H1 (cell line): ENCODE results near the gene NFAM1. TPM values are rescaled to one million over a fixed set of nuclear protein-coding genes. Genes with fewer than 3 reads are reported as not detected.

Source experiments
- KDM5A ChIP-seq: fragments of 200-600 bp; IDR thresholded peaks from 2 replicates; pipeline ENCODE4 v1.7.1; 2012; ENCODE audit warnings: mild to moderate bottlenecking, low read length, inconsistent platforms, mixed read lengths
- POLR2A ChIP-seq, 2 experiments: IDR thresholded peaks; 1 replicate in 1 of 2; 2 replicates in 1 of 2; pipeline ENCODE4 v1.6.1; 2011; ENCODE audit warnings: low read depth in 2 of 2, low read length in 2 of 2, mild to moderate bottlenecking in 2 of 2; ENCODE audit errors: control extremely low read depth in 1 of 2
- SIN3A ChIP-seq, 2 experiments: IDR thresholded peaks in 1 of 2; conservative IDR thresholded peaks in 1 of 2; 2 replicates each; pipeline ENCODE4 v1.6.1; 2011 to 2012; ENCODE audit warnings: low read length in 2 of 2, improper control_type of control experiment in 1 of 2, low read depth in 1 of 2, mild to moderate bottlenecking in 1 of 2
- polyA plus RNA-seq, 7 experiments: library from polyadenylated mRNA; depleted of rRNA in 3 of 7; stranded (reverse) in 5 of 7; unstranded in 2 of 7; fragments of >200 nt in 5 of 7; fragments of 200-250 nt in 2 of 7; gene quantifications; 1 replicate in 5 of 7; 2 replicates in 1 of 7; 4 replicates in 1 of 7; pipeline versions ENCODE4 v1.2.1 to v1.2.3, GENCODE V29; 2011 to 2013; ENCODE audit warnings: missing spikeins in 2 of 7, mixed read lengths in 2 of 7
- total RNA-seq: library from RNA; stranded (reverse); fragmentation: NEBNext Ultra II Directional; extraction: Animal tissue kit (Norgen Biotek cat#: 25700); gene quantifications from 2 replicates; pipeline ENCODE4 v1.2.1, GENCODE V29; 2021
- TF ChIP-seq, protein P1 (sequence below), 3 experiments: IDR thresholded peaks; 1 replicate in 2 of 3; 2 replicates in 1 of 3; pipeline versions ENCODE4 v1.5.1 to v1.6.1; 2011; ENCODE audit warnings: low read length in 3 of 3, mild to moderate bottlenecking in 3 of 3, inconsistent platforms in 2 of 3, low read depth in 1 of 3, moderate library complexity in 1 of 3; ENCODE audit not compliant: insufficient read depth in 1 of 3; ENCODE audit errors: control extremely low read depth in 1 of 3
- TF ChIP-seq, protein P2 (sequence below): fragments of 300-600 bp; sonication (generic); IDR thresholded peaks from 2 replicates; pipeline ENCODE4 v1.7.1; 2012; ENCODE audit warnings: low read length, moderate library complexity, mild to moderate bottlenecking, inconsistent platforms; ENCODE audit not compliant: insufficient replicate concordance
- TF ChIP-seq, protein P3 (sequence below): IDR thresholded peaks from 2 replicates; pipeline ENCODE4 v1.6.1; 2012; ENCODE audit warnings: inconsistent platforms

The NFAM1 gene
- total and polyA plus RNA-seq, 2 of the 8 experiments (the other 6 are each of a cell fraction or from before 2014, with no cell fraction given), result 0.62 to 0.73 TPM

DNA sequence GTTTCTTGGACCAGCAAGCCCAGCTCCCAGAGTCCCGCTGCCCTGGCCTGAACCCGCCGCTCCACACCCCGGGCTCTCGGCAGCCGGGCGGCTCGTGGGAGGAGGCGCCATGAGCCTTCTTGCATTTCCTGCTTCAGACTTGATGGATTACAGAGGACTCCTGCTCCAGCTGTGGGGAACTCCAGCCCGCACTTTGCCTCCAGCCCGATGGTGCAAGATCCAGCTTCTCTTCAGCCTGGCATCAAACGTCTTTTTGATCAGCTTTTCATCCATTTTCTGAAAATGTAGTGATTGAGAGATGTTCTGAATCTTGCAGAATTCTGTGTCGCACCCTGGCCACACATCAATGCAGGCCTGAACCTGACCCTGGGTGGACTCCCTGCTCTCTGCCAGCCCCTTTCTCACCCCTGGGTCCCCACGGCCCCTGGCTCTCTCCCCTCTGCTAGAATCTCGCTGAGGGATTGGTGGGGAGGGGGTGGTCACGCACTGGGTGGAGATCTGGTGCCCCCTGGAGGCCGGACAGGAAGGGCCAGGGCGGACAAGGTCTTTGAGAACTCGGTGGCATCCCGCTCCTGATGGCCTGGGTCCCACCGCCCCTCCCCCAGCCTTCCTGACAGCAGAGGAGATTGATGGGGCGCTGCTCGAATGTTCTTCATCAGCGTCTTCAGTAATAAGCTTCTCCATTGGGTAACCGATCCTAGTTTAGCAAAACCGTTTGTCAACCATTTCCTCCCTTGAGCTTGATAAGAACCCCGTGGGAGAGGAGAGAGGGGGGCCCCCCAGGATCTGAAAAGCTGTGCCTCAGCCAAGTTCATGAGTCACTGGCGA lies 12.1 kb upstream of the NFAM1 start (continued):
- TF ChIP-seq, protein P1, sequence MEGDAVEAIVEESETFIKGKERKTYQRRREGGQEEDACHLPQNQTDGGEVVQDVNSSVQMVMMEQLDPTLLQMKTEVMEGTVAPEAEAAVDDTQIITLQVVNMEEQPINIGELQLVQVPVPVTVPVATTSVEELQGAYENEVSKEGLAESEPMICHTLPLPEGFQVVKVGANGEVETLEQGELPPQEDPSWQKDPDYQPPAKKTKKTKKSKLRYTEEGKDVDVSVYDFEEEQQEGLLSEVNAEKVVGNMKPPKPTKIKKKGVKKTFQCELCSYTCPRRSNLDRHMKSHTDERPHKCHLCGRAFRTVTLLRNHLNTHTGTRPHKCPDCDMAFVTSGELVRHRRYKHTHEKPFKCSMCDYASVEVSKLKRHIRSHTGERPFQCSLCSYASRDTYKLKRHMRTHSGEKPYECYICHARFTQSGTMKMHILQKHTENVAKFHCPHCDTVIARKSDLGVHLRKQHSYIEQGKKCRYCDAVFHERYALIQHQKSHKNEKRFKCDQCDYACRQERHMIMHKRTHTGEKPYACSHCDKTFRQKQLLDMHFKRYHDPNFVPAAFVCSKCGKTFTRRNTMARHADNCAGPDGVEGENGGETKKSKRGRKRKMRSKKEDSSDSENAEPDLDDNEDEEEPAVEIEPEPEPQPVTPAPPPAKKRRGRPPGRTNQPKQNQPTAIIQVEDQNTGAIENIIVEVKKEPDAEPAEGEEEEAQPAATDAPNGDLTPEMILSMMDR (IDR thresholded peaks at IDR 0.05; ENCODE audit: control extremely low read depth in 1 of 3, insufficient read depth in 1 of 3, low read depth in 1 of 3, low read length in 3 of 3), result peak; percentile 88 to 91 (median 91)
- TF ChIP-seq POLR2A (IDR thresholded peaks at IDR 0.05; ENCODE audit: control extremely low read depth in 1 of 2, low read depth in 2 of 2, low read length in 2 of 2) (no peak), SIN3A (conservative IDR thresholded peaks at IDR 0.05 in 1 of 2, IDR thresholded peaks at IDR 0.05 in 1 of 2; ENCODE audit: low read depth in 1 of 2, low read length in 2 of 2) (peak in 1 of 2 experiments; percentile 35; a peak in 1 of 4 replicates), KDM5A (no peak)
- TF ChIP-seq, protein P2, sequence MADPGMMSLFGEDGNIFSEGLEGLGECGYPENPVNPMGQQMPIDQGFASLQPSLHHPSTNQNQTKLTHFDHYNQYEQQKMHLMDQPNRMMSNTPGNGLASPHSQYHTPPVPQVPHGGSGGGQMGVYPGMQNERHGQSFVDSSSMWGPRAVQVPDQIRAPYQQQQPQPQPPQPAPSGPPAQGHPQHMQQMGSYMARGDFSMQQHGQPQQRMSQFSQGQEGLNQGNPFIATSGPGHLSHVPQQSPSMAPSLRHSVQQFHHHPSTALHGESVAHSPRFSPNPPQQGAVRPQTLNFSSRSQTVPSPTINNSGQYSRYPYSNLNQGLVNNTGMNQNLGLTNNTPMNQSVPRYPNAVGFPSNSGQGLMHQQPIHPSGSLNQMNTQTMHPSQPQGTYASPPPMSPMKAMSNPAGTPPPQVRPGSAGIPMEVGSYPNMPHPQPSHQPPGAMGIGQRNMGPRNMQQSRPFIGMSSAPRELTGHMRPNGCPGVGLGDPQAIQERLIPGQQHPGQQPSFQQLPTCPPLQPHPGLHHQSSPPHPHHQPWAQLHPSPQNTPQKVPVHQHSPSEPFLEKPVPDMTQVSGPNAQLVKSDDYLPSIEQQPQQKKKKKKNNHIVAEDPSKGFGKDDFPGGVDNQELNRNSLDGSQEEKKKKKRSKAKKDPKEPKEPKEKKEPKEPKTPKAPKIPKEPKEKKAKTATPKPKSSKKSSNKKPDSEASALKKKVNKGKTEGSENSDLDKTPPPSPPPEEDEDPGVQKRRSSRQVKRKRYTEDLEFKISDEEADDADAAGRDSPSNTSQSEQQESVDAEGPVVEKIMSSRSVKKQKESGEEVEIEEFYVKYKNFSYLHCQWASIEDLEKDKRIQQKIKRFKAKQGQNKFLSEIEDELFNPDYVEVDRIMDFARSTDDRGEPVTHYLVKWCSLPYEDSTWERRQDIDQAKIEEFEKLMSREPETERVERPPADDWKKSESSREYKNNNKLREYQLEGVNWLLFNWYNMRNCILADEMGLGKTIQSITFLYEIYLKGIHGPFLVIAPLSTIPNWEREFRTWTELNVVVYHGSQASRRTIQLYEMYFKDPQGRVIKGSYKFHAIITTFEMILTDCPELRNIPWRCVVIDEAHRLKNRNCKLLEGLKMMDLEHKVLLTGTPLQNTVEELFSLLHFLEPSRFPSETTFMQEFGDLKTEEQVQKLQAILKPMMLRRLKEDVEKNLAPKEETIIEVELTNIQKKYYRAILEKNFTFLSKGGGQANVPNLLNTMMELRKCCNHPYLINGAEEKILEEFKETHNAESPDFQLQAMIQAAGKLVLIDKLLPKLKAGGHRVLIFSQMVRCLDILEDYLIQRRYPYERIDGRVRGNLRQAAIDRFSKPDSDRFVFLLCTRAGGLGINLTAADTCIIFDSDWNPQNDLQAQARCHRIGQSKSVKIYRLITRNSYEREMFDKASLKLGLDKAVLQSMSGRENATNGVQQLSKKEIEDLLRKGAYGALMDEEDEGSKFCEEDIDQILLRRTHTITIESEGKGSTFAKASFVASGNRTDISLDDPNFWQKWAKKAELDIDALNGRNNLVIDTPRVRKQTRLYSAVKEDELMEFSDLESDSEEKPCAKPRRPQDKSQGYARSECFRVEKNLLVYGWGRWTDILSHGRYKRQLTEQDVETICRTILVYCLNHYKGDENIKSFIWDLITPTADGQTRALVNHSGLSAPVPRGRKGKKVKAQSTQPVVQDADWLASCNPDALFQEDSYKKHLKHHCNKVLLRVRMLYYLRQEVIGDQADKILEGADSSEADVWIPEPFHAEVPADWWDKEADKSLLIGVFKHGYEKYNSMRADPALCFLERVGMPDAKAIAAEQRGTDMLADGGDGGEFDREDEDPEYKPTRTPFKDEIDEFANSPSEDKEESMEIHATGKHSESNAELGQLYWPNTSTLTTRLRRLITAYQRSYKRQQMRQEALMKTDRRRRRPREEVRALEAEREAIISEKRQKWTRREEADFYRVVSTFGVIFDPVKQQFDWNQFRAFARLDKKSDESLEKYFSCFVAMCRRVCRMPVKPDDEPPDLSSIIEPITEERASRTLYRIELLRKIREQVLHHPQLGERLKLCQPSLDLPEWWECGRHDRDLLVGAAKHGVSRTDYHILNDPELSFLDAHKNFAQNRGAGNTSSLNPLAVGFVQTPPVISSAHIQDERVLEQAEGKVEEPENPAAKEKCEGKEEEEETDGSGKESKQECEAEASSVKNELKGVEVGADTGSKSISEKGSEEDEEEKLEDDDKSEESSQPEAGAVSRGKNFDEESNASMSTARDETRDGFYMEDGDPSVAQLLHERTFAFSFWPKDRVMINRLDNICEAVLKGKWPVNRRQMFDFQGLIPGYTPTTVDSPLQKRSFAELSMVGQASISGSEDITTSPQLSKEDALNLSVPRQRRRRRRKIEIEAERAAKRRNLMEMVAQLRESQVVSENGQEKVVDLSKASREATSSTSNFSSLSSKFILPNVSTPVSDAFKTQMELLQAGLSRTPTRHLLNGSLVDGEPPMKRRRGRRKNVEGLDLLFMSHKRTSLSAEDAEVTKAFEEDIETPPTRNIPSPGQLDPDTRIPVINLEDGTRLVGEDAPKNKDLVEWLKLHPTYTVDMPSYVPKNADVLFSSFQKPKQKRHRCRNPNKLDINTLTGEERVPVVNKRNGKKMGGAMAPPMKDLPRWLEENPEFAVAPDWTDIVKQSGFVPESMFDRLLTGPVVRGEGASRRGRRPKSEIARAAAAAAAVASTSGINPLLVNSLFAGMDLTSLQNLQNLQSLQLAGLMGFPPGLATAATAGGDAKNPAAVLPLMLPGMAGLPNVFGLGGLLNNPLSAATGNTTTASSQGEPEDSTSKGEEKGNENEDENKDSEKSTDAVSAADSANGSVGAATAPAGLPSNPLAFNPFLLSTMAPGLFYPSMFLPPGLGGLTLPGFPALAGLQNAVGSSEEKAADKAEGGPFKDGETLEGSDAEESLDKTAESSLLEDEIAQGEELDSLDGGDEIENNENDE, result no peak
- TF ChIP-seq, protein P3, sequence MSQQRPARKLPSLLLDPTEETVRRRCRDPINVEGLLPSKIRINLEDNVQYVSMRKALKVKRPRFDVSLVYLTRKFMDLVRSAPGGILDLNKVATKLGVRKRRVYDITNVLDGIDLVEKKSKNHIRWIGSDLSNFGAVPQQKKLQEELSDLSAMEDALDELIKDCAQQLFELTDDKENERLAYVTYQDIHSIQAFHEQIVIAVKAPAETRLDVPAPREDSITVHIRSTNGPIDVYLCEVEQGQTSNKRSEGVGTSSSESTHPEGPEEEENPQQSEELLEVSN, result peak; percentile 24; the same call in 1 of the 2 replicates
